K562 (cell line): ENCODE measurements around the gene MAP3K13. TPM values are rescaled to one million over a fixed set of nuclear protein-coding genes. Genes with fewer than 3 reads are reported as not detected.

Source experiments
- CGGBP1 ChIP-seq: fragments of 250-450 bp; sonication (Bioruptor Pico); IDR thresholded peaks from 2 replicates; pipeline ENCODE4 v1.9.0; 2021; ENCODE audit warnings: mild to moderate bottlenecking
- ELK3 ChIP-seq: fragments of 450-650 bp; formaldehyde crosslinking; IDR thresholded peaks from 2 replicates; pipeline ENCODE4 v1.4.0; 2020; ENCODE audit warnings: mild to moderate bottlenecking
- POLR2A ChIP-seq: fragments of 450-650 bp; conservative IDR thresholded peaks from 2 replicates; pipeline ENCODE4 v1.6.1; 2016
- RBBP5 ChIP-seq: fragments of 200-600 bp; sonication (generic); IDR thresholded peaks from 2 replicates; pipeline ENCODE4 v1.6.1; 2012; ENCODE audit warnings: borderline replicate concordance, mild to moderate bottlenecking, low read length, control low read depth, inconsistent platforms; ENCODE audit not compliant: insufficient read depth, poor library complexity, severe bottlenecking
- SPI1 ChIP-seq: IDR thresholded peaks from 2 replicates; pipeline ENCODE4 v1.6.1; 2011; ENCODE audit warnings: low read depth, low read length, control low read depth, borderline replicate concordance
- TAF7 ChIP-seq: fragments of 450-650 bp; IDR thresholded peaks from 2 replicates; pipeline ENCODE4 v1.6.1; 2016; ENCODE audit warnings: missing genetic modification characterization, missing compliant biosample characterization
- TFE3 ChIP-seq: fragments of 450-650 bp; formaldehyde crosslinking; IDR thresholded peaks from 2 replicates; pipeline ENCODE4 v1.4.0; 2020; ENCODE audit warnings: mild to moderate bottlenecking, mixed read lengths
- XRCC5 ChIP-seq: fragments of 200-400 bp; formaldehyde crosslinking; IDR thresholded peaks from 2 replicates; pipeline ENCODE4 v1.6.1; 2017; ENCODE audit warnings: low read depth, mild to moderate bottlenecking, low read length
- ZNF224 ChIP-seq: sonication (generic); formaldehyde crosslinking; IDR thresholded peaks from 2 replicates; pipeline ENCODE4 v1.8.0; 2022; ENCODE audit warnings: mild to moderate bottlenecking, missing genetic modification reagents
- ZNF551 ChIP-seq: fragments of 250-450 bp; sonication (Bioruptor Pico); IDR thresholded peaks from 2 replicates; pipeline ENCODE4 v1.5.0; 2021; ENCODE audit warnings: mild to moderate bottlenecking, moderate library complexity
- polyA plus RNA-seq, 8 experiments: library from polyadenylated mRNA; depleted of rRNA in 4 of 8; stranded (reverse) in 5 of 8; unstranded in 3 of 8; fragments of >200 nt; fragmentation: Nextera tagmentation in 2 of 8; fragmentation: Illumina TruSeq in 1 of 8; extraction: Ambion mirVana in 2 of 8; extraction: Trizol in 1 of 8; gene quantifications; 2 replicates each; pipeline versions ENCODE4 v1.2.1 to v1.2.3, GENCODE V29; 2011 to 2014; ENCODE audit warnings: inconsistent platforms in 1 of 8, missing spikeins in 1 of 8
- total RNA-seq, 7 experiments: library from RNA; depleted of rRNA in 6 of 7; stranded (reverse); fragments of >200 nt in 6 of 7; fragmentation: Illumina TruSeq in 2 of 7; extraction: Trizol in 2 of 7; gene quantifications; 2 replicates each; pipeline versions ENCODE4 v1.2.1 to v1.2.3, GENCODE V29; 2011 to 2021; ENCODE audit warnings: low replicate concordance in 1 of 7

The MAP3K13 gene
- total and polyA plus RNA-seq, 9 of the 15 experiments (the other 6 are each of a cell fraction or from before 2014, with no cell fraction given), result 0.04 to 0.32 (median 0.15) TPM; not detected in 2

- TF ChIP-seq ZNF224 (CRISPR knock-in tag) (peak; percentile 45; the same call in 1 of the 2 replicates), TAF7 (tag) (peak; percentile 87), CGGBP1 (no peak), TFE3 (no peak), POLR2A (peak; percentile 94), ZNF551 (CRISPR knock-in tag) (no peak), ELK3 (CRISPR knock-in tag) (no peak), XRCC5 (peak; percentile 96), RBBP5 (peak; percentile 100), SPI1 (no peak)
Observed at GRCh38 chr3:185498503-185499396, 135.8 kb downstream of the MAP3K13 start, which contains the start of gene TMEM41A (continued).
